ENCODE results near the gene HSD11B1.

DNA sequence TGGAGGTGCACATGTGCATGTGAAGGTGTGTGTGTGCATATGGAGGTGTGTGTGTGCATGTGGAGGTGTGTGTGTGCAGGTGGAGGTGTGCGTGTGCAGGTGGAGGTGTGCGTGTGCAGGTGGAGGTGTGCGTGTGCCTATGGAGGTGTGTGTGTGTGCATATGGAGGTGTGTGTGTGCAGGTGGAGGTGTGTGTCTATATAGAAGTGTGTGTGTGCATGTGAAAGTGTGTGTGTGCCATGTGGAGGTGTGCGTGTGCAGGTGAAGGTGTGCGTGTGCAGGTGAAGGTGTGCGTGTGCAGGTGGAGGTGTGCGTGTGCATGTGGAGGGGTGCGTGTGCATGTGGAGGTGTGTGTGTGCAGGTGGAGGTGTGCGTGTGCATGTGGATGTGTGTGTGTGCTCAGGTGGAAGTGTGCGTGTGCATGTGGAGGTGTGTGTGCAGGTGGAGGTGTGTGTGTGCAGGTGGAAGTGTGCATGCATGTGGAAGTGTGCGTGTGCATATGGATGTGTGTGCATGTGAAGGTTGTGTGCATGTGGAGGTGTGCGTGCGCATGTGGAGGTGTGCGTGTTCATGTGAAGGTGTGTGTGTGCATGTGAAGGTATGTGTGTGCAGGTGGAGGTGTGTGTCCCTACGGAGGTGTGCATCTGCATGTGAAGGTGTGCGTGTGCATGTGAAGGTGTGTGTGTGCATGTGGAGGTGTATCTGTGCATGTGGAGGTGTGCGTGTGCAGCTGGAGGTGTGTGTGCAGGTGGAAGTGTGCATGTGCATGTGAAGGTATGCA, 66.2 kb downstream of the HSD11B1 start:
- no peak for TF ChIP-seq POLR2A (IDR thresholded peaks at IDR 0.05)
- TF ChIP-seq, protein P1, sequence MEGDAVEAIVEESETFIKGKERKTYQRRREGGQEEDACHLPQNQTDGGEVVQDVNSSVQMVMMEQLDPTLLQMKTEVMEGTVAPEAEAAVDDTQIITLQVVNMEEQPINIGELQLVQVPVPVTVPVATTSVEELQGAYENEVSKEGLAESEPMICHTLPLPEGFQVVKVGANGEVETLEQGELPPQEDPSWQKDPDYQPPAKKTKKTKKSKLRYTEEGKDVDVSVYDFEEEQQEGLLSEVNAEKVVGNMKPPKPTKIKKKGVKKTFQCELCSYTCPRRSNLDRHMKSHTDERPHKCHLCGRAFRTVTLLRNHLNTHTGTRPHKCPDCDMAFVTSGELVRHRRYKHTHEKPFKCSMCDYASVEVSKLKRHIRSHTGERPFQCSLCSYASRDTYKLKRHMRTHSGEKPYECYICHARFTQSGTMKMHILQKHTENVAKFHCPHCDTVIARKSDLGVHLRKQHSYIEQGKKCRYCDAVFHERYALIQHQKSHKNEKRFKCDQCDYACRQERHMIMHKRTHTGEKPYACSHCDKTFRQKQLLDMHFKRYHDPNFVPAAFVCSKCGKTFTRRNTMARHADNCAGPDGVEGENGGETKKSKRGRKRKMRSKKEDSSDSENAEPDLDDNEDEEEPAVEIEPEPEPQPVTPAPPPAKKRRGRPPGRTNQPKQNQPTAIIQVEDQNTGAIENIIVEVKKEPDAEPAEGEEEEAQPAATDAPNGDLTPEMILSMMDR (IDR thresholded peaks at IDR 0.05): no peak
